Breast epithelium (tissue), 3 donors: ENCODE measurements around the gene IQGAP3.

Source experiments
- CTCF ChIP-seq, 3 donors: fragments of 450-650 bp; IDR thresholded peaks; one replicate each; pipeline ENCODE4 v1.5.1; 2016 to 2017; ENCODE audit warnings: antibody characterized with exemption in 3 of 3, mild to moderate bottlenecking in 3 of 3, moderate library complexity in 3 of 3
- POLR2A ChIP-seq: fragments of 450-650 bp; IDR thresholded peaks from one replicate; pipeline ENCODE4 v1.6.1; 2016; ENCODE audit warnings: antibody characterized with exemption, mild to moderate bottlenecking, moderate library complexity
- POLR2AphosphoS5 ChIP-seq, 3 donors: sonication (generic); formaldehyde crosslinking; IDR thresholded peaks; one replicate each; pipeline ENCODE4 v1.6.1; 2017; ENCODE audit warnings: antibody characterized with exemption in 3 of 3

GRCh38 chr1:156595016-156595415 lies 22.7 kb upstream of the IQGAP3 start:
- TF ChIP-seq POLR2A (no peak), POLR2AphosphoS5 (IDR thresholded peaks at IDR 0.05) (no peak), CTCF (IDR thresholded peaks at IDR 0.05) (no peak)
